IMR-90 (cell line): ENCODE measurements around the gene PNPLA5.

ENCODE experiments used
- BHLHE40 ChIP-seq: fragments of 150-350 bp; IDR thresholded peaks from 2 replicates; pipeline ENCODE4 v1.6.1; 2016; ENCODE audit warnings: mild to moderate bottlenecking, low read depth, low read length
- CEBPB ChIP-seq: IDR thresholded peaks from 2 replicates; pipeline ENCODE4 v1.6.1; 2012; ENCODE audit warnings: low read depth, low read length, improper control_type of control experiment
- CHD1 ChIP-seq: IDR thresholded peaks from 2 replicates; pipeline ENCODE4 v1.6.1; 2012; ENCODE audit warnings: low read depth, low read length, improper control_type of control experiment
- FOS ChIP-seq: fragments of 150-350 bp; IDR thresholded peaks from 2 replicates; pipeline ENCODE4 v1.6.1; 2016; ENCODE audit warnings: low read depth, low read length
- MAFK ChIP-seq: IDR thresholded peaks from 2 replicates; pipeline ENCODE4 v1.6.1; 2012; ENCODE audit warnings: low read depth, low read length, improper control_type of control experiment
- MAZ ChIP-seq: IDR thresholded peaks from 2 replicates; pipeline ENCODE4 v1.6.1; 2012; ENCODE audit warnings: low read depth, mild to moderate bottlenecking, low read length, improper control_type of control experiment, moderate library complexity, borderline replicate concordance
- MXI1 ChIP-seq: IDR thresholded peaks from 2 replicates; pipeline ENCODE4 v1.6.1; 2012; ENCODE audit warnings: low read depth, mild to moderate bottlenecking, low read length, moderate library complexity, borderline replicate concordance
- NFE2L2 ChIP-seq: fragments of 150-350 bp; IDR thresholded peaks from 2 replicates; pipeline ENCODE4 v1.6.1; 2016; ENCODE audit warnings: low read depth, mild to moderate bottlenecking, low read length
- POLR2A ChIP-seq: IDR thresholded peaks from 2 replicates; pipeline ENCODE4 v1.6.1; 2012; ENCODE audit warnings: mild to moderate bottlenecking, low read depth, low read length
- RAD21 ChIP-seq: IDR thresholded peaks from 2 replicates; pipeline ENCODE4 v1.6.1; 2012; ENCODE audit warnings: low read length, improper control_type of control experiment
- SMC3 ChIP-seq: fragments of 150-350 bp; IDR thresholded peaks from 2 replicates; pipeline ENCODE4 v1.6.1; 2016; ENCODE audit warnings: low read depth, mild to moderate bottlenecking, antibody characterized with exemption, low read length, moderate library complexity
- USF2 ChIP-seq: fragments of 150-350 bp; IDR thresholded peaks from 2 replicates; pipeline ENCODE4 v1.6.1; 2017; ENCODE audit warnings: mild to moderate bottlenecking, antibody characterized with exemption, low read length, low read depth
- TF ChIP-seq, protein P1 (sequence below): conservative IDR thresholded peaks from 2 replicates; pipeline ENCODE4 v1.5.1; 2012; ENCODE audit warnings: mild to moderate bottlenecking, low read depth, low read length, improper control_type of control experiment

GRCh38 chr22:43830931-43831560 lies 60.8 kb downstream of the PNPLA5 start:
- TF ChIP-seq, protein P1, sequence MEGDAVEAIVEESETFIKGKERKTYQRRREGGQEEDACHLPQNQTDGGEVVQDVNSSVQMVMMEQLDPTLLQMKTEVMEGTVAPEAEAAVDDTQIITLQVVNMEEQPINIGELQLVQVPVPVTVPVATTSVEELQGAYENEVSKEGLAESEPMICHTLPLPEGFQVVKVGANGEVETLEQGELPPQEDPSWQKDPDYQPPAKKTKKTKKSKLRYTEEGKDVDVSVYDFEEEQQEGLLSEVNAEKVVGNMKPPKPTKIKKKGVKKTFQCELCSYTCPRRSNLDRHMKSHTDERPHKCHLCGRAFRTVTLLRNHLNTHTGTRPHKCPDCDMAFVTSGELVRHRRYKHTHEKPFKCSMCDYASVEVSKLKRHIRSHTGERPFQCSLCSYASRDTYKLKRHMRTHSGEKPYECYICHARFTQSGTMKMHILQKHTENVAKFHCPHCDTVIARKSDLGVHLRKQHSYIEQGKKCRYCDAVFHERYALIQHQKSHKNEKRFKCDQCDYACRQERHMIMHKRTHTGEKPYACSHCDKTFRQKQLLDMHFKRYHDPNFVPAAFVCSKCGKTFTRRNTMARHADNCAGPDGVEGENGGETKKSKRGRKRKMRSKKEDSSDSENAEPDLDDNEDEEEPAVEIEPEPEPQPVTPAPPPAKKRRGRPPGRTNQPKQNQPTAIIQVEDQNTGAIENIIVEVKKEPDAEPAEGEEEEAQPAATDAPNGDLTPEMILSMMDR: no peak
- TF ChIP-seq MAZ (no peak), CEBPB (no peak), MAFK (no peak), MXI1 (no peak), POLR2A (no peak), FOS (no peak), USF2 (no peak), BHLHE40 (no peak), RAD21 (no peak), CHD1 (no peak), SMC3 (no peak), NFE2L2 (no peak)
